Measurements from ENCODE around the gene AHCYL1. TPM values are rescaled to one million over a fixed set of nuclear protein-coding genes. Genes with fewer than 3 reads are reported as not detected.
A peak's percentile ranks its signal among the peaks of the same experiment; 100 is the strongest.

AHCYL1 gene
- total RNA-seq, 1 donor from 2014 or later, result 60.5 TPM

GRCh38 chr1:109995536-109995935 is 11.0 kb downstream of the AHCYL1 start:
- no peak overlapping the region for H3K4me2 ChIP-seq (ENCODE audit: low read length)
- TF ChIP-seq, protein P1, sequence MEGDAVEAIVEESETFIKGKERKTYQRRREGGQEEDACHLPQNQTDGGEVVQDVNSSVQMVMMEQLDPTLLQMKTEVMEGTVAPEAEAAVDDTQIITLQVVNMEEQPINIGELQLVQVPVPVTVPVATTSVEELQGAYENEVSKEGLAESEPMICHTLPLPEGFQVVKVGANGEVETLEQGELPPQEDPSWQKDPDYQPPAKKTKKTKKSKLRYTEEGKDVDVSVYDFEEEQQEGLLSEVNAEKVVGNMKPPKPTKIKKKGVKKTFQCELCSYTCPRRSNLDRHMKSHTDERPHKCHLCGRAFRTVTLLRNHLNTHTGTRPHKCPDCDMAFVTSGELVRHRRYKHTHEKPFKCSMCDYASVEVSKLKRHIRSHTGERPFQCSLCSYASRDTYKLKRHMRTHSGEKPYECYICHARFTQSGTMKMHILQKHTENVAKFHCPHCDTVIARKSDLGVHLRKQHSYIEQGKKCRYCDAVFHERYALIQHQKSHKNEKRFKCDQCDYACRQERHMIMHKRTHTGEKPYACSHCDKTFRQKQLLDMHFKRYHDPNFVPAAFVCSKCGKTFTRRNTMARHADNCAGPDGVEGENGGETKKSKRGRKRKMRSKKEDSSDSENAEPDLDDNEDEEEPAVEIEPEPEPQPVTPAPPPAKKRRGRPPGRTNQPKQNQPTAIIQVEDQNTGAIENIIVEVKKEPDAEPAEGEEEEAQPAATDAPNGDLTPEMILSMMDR (IDR thresholded peaks at IDR 0.05; ENCODE audit: insufficient read depth, low read depth, low read length), result no peak
- TF ChIP-seq EZH2 (IDR thresholded peaks at IDR 0.05; ENCODE audit: insufficient read depth, low read length), result no peak
- Mint-ChIP-seq H3K36me3 (ENCODE audit: low read depth, unreplicated experiment) (peaks cover 7% of the 10 kb centered on the region), H3K4me3 (ENCODE audit: unreplicated experiment) (no peak overlapping the region), H3K27ac (ENCODE audit: unreplicated experiment) (no peak overlapping the region), H3K27me3 (ENCODE audit: low read depth, unreplicated experiment) (no peaks in the 10 kb centered on the region), H3K4me1 (ENCODE audit: low read depth, unreplicated experiment) (peaks cover 23% of the 10 kb centered on the region), H3K9me3 (ENCODE audit: unreplicated experiment) (no peaks in the 10 kb centered on the region)
- H3K4me1 ChIP-seq (ENCODE audit: insufficient read depth, low read length), result peaks cover 11% of the 10 kb centered on the region
- peaks cover 90% of the 10 kb centered on the region for H4K20me1 ChIP-seq (ENCODE audit: insufficient read depth, low read length)
- H3K9me3 ChIP-seq (ENCODE audit: insufficient read depth, low read depth, low read length), result no peaks in the 10 kb centered on the region
- no peaks in the 10 kb centered on the region for H3K27me3 ChIP-seq (ENCODE audit: insufficient read depth, low read length)
- DNase-seq (ENCODE audit: low read depth) (no peak), FAIRE-seq (no peak)
- no peak overlapping the region for H3K9ac ChIP-seq (ENCODE audit: low read length)
- H3K79me2 ChIP-seq (ENCODE audit: insufficient read depth, low read length), result peaks cover 91% of the 10 kb centered on the region
- peaks cover 6% of the 10 kb centered on the region for H3K36me3 ChIP-seq (ENCODE audit: insufficient read depth, low read length)
- no peak overlapping the region for H3K4me3 ChIP-seq (ENCODE audit: insufficient read depth, low read depth, low read length)
- no peak overlapping the region for H2AFZ ChIP-seq (ENCODE audit: low read depth, low read length)
- no peak overlapping the region for H3K27ac ChIP-seq (ENCODE audit: low read depth, low read length)

DNA sequence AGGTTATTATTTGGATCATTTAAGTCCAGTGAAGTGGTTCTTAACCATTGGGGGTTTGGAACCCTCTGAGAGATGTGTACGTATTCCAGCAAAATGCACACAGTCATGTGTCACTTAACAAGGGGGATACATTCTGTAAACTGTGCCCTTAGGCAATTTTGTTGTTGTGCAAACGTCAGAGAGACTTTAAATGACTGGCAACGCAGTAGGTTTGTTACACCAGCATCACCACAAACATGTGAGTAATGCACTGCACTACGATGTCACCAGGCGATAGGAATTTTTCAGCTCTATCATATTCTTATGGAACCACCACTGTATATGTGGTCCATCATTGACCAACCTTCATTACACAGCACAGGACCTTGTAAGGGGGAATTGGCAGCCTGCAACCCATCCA is 11.9 kb downstream of the AHCYL1 start:
- Histone ChIP-seq H3K4me1 (ENCODE audit: insufficient read depth, low read length) (peaks cover 11% of the 10 kb centered on the region), H3K27ac (ENCODE audit: low read depth, low read length) (peak overlapping the region; percentile 13), H4K20me1 (ENCODE audit: insufficient read depth, low read length) (peaks cover 81% of the 10 kb centered on the region), H3K9ac (ENCODE audit: low read length) (no peak overlapping the region), H3K27me3 (ENCODE audit: insufficient read depth, low read length) (no peaks in the 10 kb centered on the region), H3K9me3 (ENCODE audit: insufficient read depth, low read depth, low read length) (no peaks in the 10 kb centered on the region), H3K36me3 (ENCODE audit: insufficient read depth, low read length) (peaks cover 6% of the 10 kb centered on the region), H2AFZ (ENCODE audit: low read depth, low read length) (no peak overlapping the region), H3K4me2 (ENCODE audit: low read length) (no peak overlapping the region), H3K79me2 (ENCODE audit: insufficient read depth, low read length) (peaks cover 89% of the 10 kb centered on the region), H3K4me3 (ENCODE audit: insufficient read depth, low read depth, low read length) (no peak overlapping the region)
- H3K9me3 Mint-ChIP-seq (ENCODE audit: unreplicated experiment), result no peaks in the 10 kb centered on the region
- peaks cover 7% of the 10 kb centered on the region for H3K36me3 Mint-ChIP-seq (ENCODE audit: low read depth, unreplicated experiment)
- no peak for FAIRE-seq
- H3K27ac Mint-ChIP-seq (ENCODE audit: unreplicated experiment), result no peak overlapping the region
- H3K27me3 Mint-ChIP-seq (ENCODE audit: low read depth, unreplicated experiment), result no peaks in the 10 kb centered on the region
- no peak for TF ChIP-seq EZH2 (IDR thresholded peaks at IDR 0.05; ENCODE audit: insufficient read depth, low read length)
- TF ChIP-seq, protein P1 (IDR thresholded peaks at IDR 0.05; ENCODE audit: insufficient read depth, low read depth, low read length), result no peak
- peaks cover 20% of the 10 kb centered on the region for H3K4me1 Mint-ChIP-seq (ENCODE audit: low read depth, unreplicated experiment)
- DNase-seq (ENCODE audit: low read depth), result peak; percentile 64
- H3K4me3 Mint-ChIP-seq (ENCODE audit: unreplicated experiment), result no peak overlapping the region

- peaks cover 90% of the 10 kb centered on the region for H3K79me2 ChIP-seq (ENCODE audit: insufficient read depth, low read length)
- H3K4me3 ChIP-seq (ENCODE audit: insufficient read depth, low read depth, low read length), result no peak overlapping the region
- FAIRE-seq, result no peak
- no peaks in the 10 kb centered on the region for H3K9me3 Mint-ChIP-seq (ENCODE audit: unreplicated experiment)
- H3K9ac ChIP-seq (ENCODE audit: low read length), result no peak overlapping the region
- peaks cover 21% of the 10 kb centered on the region for H3K4me1 Mint-ChIP-seq (ENCODE audit: low read depth, unreplicated experiment)
- TF ChIP-seq EZH2 (IDR thresholded peaks at IDR 0.05; ENCODE audit: insufficient read depth, low read length), result no peak
- TF ChIP-seq, protein P1 (IDR thresholded peaks at IDR 0.05; ENCODE audit: insufficient read depth, low read depth, low read length), result no peak
- H3K36me3 ChIP-seq (ENCODE audit: insufficient read depth, low read length), result peaks cover 6% of the 10 kb centered on the region
- peaks cover 13% of the 10 kb centered on the region for H3K4me1 ChIP-seq (ENCODE audit: insufficient read depth, low read length)
- H3K36me3 Mint-ChIP-seq (ENCODE audit: low read depth, unreplicated experiment), result peaks cover 7% of the 10 kb centered on the region
- H3K27ac Mint-ChIP-seq (ENCODE audit: unreplicated experiment), result no peak overlapping the region
- H3K27ac ChIP-seq (ENCODE audit: low read depth, low read length), result no peak overlapping the region
- H3K4me2 ChIP-seq (ENCODE audit: low read length), result no peak overlapping the region
- H3K4me3 Mint-ChIP-seq (ENCODE audit: unreplicated experiment), result no peak overlapping the region
- no peaks in the 10 kb centered on the region for H3K27me3 ChIP-seq (ENCODE audit: insufficient read depth, low read length)
- H2AFZ ChIP-seq (ENCODE audit: low read depth, low read length), result no peak overlapping the region
- peaks cover 75% of the 10 kb centered on the region for H4K20me1 ChIP-seq (ENCODE audit: insufficient read depth, low read length)
- DNase-seq (ENCODE audit: low read depth), result no peak
- no peaks in the 10 kb centered on the region for H3K9me3 ChIP-seq (ENCODE audit: insufficient read depth, low read depth, low read length)
- H3K27me3 Mint-ChIP-seq (ENCODE audit: low read depth, unreplicated experiment), result no peaks in the 10 kb centered on the region
These were observed 12.8 kb downstream of the AHCYL1 start for GRCh38 chr1:109997204-109997866.

Measured in astrocyte (in vitro differentiated cells and primary cell).